Esophagus muscularis mucosa (tissue), 4 donors: Measurements from ENCODE around the gene ABCF2. TPM values are rescaled to one million over a fixed set of nuclear protein-coding genes. Genes with fewer than 3 reads are reported as not detected.

Source experiments
- DNase-seq: peaks from one replicate; pipeline ENCODE4 v3.0.0-alpha.2; 2017; ENCODE audit errors: extremely low spot score
- H3K27ac ChIP-seq, 4 donors: fragments of 200-600 bp; sonication (generic); replicated peaks in 1 of 4; 1 replicate in 3 of 4; 2 replicates in 1 of 4; pipeline ENCODE4 v1.5.1; 2016 to 2019; ENCODE audit warnings: mild to moderate bottlenecking in 1 of 4
- H3K27me3 ChIP-seq, 4 donors: fragments of 200-600 bp; sonication (generic); one replicate each; pipeline versions ENCODE4 v1.5.1 to v1.6.0; 2016 to 2019
- H3K36me3 ChIP-seq, 4 donors: fragments of 200-600 bp; sonication (generic); one replicate each; pipeline ENCODE4 v1.5.1; 2016 to 2019
- H3K4me1 ChIP-seq, 4 donors: fragments of 200-600 bp; sonication (generic); one replicate each; pipeline ENCODE4 v1.5.1; 2016 to 2019
- H3K4me3 ChIP-seq, 4 donors: fragments of 200-600 bp; sonication (generic); 1 replicate in 2 of 4; 2 replicates in 2 of 4; pipeline ENCODE4 v1.5.1; 2016 to 2019; ENCODE audit warnings: mild to moderate bottlenecking in 4 of 4, moderate library complexity in 1 of 4
- H3K9me3 ChIP-seq, 4 donors: fragments of 200-600 bp; sonication (generic); 1 replicate in 3 of 4; 2 replicates in 1 of 4; pipeline ENCODE4 v1.5.1; 2016 to 2019
- EP300 ChIP-seq: sonication (generic); formaldehyde crosslinking; IDR thresholded peaks from one replicate; pipeline ENCODE4 v1.6.1; 2017; ENCODE audit warnings: antibody characterized with exemption
- POLR2A ChIP-seq: fragments of 450-650 bp; IDR thresholded peaks from one replicate; pipeline ENCODE4 v1.6.1; 2017; ENCODE audit warnings: antibody characterized with exemption, moderate library complexity, mild to moderate bottlenecking, low read depth
- POLR2AphosphoS5 ChIP-seq, 2 donors: sonication (generic); formaldehyde crosslinking; IDR thresholded peaks; one replicate each; pipeline ENCODE4 v1.6.1; 2017; ENCODE audit warnings: antibody characterized with exemption in 2 of 2
- WGBS: methylation state at CpG from one replicate; pipeline ENCODE4 v1.1.5; 2018; 5-methylcytosine and 5-hydroxymethylcytosine counted together
- intact Hi-C: fragments of 100-400 bp; cut with DNase I; formaldehyde crosslinking; loops from one replicate; pipeline ENCODE4 v1.15.1; 2023
- total RNA-seq, 4 donors: library from RNA; depleted of rRNA; stranded (reverse); fragments of >200 nt; gene quantifications; one replicate each; pipeline versions ENCODE4 v1.1.0 to v1.2.1, GENCODE V29; 2016
- TF ChIP-seq, protein P1 (sequence below), 3 experiments: fragments of 200-600 bp in 2 of 3; fragments of 450-650 bp in 1 of 3; sonication (generic) in 2 of 3; IDR thresholded peaks; one replicate each; pipeline ENCODE4 v1.5.1; 2017 to 2019; ENCODE audit warnings: antibody characterized with exemption in 3 of 3, mild to moderate bottlenecking in 2 of 3, moderate library complexity in 1 of 3

Gene ABCF2
- total RNA-seq, 4 donors from 2014 or later = 33.8 to 53.2 (median 39.0) TPM

DNA sequence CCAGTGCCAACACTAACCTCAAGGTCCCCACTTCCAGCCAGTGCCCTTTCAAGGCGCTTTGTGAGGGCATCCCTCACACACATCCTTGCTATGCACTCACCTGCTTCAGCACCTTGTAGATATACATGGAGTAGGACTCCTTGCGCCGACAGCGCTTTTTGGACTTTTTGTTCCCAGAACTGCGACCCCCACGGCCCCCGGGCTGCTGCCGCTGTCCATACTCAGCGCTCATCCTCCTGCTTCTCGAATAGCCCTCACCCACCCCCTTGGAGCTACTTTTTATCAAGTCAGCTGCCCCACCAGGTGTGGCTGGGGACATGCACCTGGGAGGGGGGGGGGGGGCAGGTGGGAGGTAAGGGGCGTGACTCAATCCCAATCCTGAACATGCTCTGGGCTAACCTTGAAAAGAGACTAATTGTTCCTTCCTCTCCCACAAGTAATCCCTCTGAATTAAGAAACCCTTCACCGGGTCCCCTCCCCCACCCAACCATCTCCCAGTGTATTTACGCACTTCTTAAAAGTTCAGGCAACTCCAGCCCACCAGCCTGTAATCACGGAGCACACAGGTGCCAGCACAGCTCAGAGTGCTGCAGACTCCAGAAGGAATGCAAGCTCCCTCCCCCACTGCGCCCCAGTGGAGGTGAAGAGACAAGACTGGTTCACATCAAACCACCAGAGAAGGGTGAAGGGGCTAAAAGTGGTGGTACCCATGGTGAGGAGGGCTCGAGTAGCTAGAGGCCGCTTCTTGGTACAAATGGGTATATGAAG lies 16.7 kb downstream of the ABCF2 start, which contains the start of gene H2BK1:
TSS of gene H2BK1 (minus strand) at position 402 of the 768 bp plus-strand sequence. CDS start at position 232, 170 bp downstream.
- Histone ChIP-seq H3K36me3 (peaks cover 25 to 36% (median 33%) of the 10 kb centered on the region in 4 donors), H3K27me3 (peaks cover 0 to 16% (median 0%) of the 10 kb centered on the region in 4 donors), H3K4me1 (no peaks in the 10 kb centered on the region), H3K27ac (no peak within 1 kb of the TSS), H3K4me3 (no peak within 1 kb of the TSS), H3K9me3 (no peaks in the 10 kb centered on the region)
- 82% methylated on average over 17 of the region's 17 CpGs for WGBS
- intact Hi-C loops = no loop called here
- TF ChIP-seq, protein P1, sequence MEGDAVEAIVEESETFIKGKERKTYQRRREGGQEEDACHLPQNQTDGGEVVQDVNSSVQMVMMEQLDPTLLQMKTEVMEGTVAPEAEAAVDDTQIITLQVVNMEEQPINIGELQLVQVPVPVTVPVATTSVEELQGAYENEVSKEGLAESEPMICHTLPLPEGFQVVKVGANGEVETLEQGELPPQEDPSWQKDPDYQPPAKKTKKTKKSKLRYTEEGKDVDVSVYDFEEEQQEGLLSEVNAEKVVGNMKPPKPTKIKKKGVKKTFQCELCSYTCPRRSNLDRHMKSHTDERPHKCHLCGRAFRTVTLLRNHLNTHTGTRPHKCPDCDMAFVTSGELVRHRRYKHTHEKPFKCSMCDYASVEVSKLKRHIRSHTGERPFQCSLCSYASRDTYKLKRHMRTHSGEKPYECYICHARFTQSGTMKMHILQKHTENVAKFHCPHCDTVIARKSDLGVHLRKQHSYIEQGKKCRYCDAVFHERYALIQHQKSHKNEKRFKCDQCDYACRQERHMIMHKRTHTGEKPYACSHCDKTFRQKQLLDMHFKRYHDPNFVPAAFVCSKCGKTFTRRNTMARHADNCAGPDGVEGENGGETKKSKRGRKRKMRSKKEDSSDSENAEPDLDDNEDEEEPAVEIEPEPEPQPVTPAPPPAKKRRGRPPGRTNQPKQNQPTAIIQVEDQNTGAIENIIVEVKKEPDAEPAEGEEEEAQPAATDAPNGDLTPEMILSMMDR (IDR thresholded peaks at IDR 0.05) = no peak
- TF ChIP-seq EP300 (no peak), POLR2A (no peak), POLR2AphosphoS5 (IDR thresholded peaks at IDR 0.05) (no peak)
- DNase-seq = no peak

DNA sequence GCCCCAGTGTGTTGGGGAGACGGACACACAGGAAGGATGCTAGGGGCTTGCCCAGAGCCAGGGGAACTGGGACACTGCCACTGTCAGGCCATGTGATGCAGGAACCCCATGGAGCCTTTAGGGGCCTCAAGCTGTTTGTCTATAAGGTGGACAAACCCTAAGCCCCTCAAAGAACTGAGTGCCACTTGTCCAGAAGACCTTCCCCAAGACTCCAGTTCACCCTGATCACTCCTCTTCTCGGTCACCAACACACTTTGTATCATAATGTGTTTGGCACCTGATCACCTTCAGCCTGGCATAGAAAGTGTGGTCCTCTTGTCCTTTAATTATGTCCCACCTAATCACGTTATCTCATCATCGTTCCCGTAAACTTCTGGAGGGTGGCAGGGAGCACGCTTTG lies 17.4 kb downstream of the ABCF2 start:
- no peaks in the 10 kb centered on the region for H3K9me3 ChIP-seq
- peaks cover 19 to 29% (median 26%) of the 10 kb centered on the region in 4 donors for H3K36me3 ChIP-seq
- WGBS = 88% methylated on average over 6 of the region's 6 CpGs
- H3K4me3 ChIP-seq = no peak overlapping the region
- TF ChIP-seq, protein P1 (IDR thresholded peaks at IDR 0.05) = no peak
- TF ChIP-seq EP300 = no peak
- peaks cover 0 to 23% (median under 1%) of the 10 kb centered on the region in 4 donors for H3K27me3 ChIP-seq
- H3K4me1 ChIP-seq = no peaks in the 10 kb centered on the region
- no peak for DNase-seq
- H3K27ac ChIP-seq = no peak overlapping the region
- intact Hi-C loops = no loop called here

DNA sequence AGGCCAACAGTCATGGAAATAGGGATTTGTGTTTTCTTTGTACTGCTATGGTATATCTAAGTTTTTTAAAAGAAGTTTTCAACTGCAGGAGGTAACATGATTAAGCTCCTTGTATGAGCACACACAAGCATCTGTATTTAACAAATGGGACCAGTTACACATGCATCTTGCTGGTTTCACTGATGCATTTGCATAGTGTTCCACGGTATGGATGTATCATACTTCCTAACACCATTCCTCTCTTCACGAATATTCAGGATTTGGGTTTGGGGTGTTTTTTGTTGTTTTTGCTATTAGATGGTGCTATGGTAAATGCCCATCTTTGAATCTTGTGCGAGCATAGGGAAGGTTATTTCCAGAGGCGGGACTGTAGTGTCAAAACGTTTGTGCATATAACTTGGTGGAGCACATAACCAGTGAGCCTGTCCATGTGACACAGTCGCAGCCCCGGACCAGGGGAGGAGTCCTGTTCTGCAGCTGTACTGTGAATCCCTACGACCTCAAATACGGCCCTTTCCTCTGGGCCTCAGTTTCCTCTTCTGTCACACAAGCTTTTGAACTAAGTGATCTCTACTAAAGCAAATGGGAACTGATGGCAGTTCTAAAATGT lies 18.6 kb downstream of the ABCF2 start:
- WGBS = 74% methylated on average over 9 of the region's 9 CpGs
- no peak overlapping the region for H3K27ac ChIP-seq
- H3K9me3 ChIP-seq = no peaks in the 10 kb centered on the region
- intact Hi-C loops = no loop called here
- peaks cover 6 to 17% (median 14%) of the 10 kb centered on the region in 4 donors for H3K36me3 ChIP-seq
- DNase-seq = no peak
- TF ChIP-seq POLR2AphosphoS5 (IDR thresholded peaks at IDR 0.05) = no peak
- TF ChIP-seq, protein P1 (IDR thresholded peaks at IDR 0.05) = no peak
- TF ChIP-seq POLR2A = no peak
- TF ChIP-seq EP300 = no peak
- H3K4me1 ChIP-seq = no peaks in the 10 kb centered on the region
- no peak overlapping the region for H3K4me3 ChIP-seq
- peaks cover 0 to 35% (median 2%) of the 10 kb centered on the region in 4 donors for H3K27me3 ChIP-seq

DNA sequence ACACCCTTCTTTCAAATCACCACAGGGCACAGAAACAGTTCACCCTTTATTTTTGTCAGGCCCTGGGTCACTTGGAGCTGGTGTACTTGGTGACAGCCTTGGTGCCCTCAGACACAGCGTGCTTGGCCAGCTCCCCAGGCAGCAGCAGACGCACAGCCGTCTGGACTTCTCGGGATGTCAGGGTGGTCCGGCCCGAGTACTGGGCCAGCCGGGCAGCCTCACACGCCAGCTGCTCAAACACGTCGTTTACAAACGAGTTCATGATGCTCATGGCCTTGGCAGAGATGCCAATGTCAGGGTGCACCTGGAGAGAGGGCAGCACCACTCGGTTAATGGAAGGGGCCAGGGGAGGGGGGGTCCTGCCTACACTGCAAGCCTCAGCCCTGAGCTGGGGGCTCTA lies 19.2 kb downstream of the ABCF2 start:
- peaks cover 0 to 41% (median 2%) of the 10 kb centered on the region in 4 donors for H3K27me3 ChIP-seq
- DNase-seq = no peak
- no peaks in the 10 kb centered on the region for H3K9me3 ChIP-seq
- H3K4me3 ChIP-seq = no peak overlapping the region
- H3K4me1 ChIP-seq = no peaks in the 10 kb centered on the region
- no peak overlapping the region for H3K27ac ChIP-seq
- intact Hi-C loops = no loop called here
- TF ChIP-seq POLR2AphosphoS5 (IDR thresholded peaks at IDR 0.05) (no peak), POLR2A (no peak), EP300 (no peak)
- TF ChIP-seq, protein P1 (IDR thresholded peaks at IDR 0.05) = no peak
- 33% methylated on average over 1 of the region's 12 CpGs for WGBS
- H3K36me3 ChIP-seq = peaks cover under 1 to 11% (median 8%) of the 10 kb centered on the region in 4 donors
